ENCODE results near the gene IDE. TPM values are rescaled to one million over a fixed set of nuclear protein-coding genes. Genes with fewer than 3 reads are reported as not detected.

The IDE gene
- total RNA-seq, 1 experiment from 2014 or later = 24.8 TPM

GRCh38 chr10:92434385-92434784 is 139.5 kb downstream of the IDE start:
- Histone ChIP-seq H3K4me3 (no peak overlapping the region), H3K36me3 (no peaks in the 10 kb centered on the region), H3K27ac (no peak overlapping the region), H3K9me3 (replicated peaks) (no peaks in the 10 kb centered on the region), H3K27me3 (no peaks in the 10 kb centered on the region), H3K4me1 (no peaks in the 10 kb centered on the region)
- no peak for DNase-seq

DNA sequence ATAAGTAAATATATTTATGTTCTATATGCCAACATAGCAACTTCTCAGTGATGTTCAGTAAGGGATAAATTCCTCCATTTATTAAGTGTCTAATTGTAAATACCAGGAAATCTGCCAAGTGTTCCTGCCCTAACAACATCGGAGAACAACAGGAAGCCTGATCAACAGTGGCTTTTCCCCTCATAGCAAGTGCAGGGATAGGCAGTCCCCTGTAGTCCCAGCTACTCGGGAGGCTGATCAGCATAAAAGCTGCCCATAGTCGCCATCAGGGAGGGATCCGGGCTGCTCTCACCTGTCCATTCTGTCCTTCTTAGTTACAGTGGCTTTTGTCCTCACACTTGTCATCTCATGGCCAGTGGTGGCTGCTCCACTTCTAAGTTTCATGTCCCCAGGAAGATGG is 141.3 kb downstream of the IDE start:
- H3K27ac ChIP-seq = no peak overlapping the region
- no peaks in the 10 kb centered on the region for H3K27me3 ChIP-seq
- no peaks in the 10 kb centered on the region for H3K4me1 ChIP-seq
- no peaks in the 10 kb centered on the region for H3K36me3 ChIP-seq
- H3K9me3 ChIP-seq (replicated peaks) = no peaks in the 10 kb centered on the region
- no peak overlapping the region for H3K4me3 ChIP-seq
- DNase-seq = no peak

- no peak for DNase-seq
- H3K9me3 ChIP-seq (replicated peaks) = no peaks in the 10 kb centered on the region
- H3K27me3 ChIP-seq = no peaks in the 10 kb centered on the region
- no peak overlapping the region for H3K27ac ChIP-seq
- no peaks in the 10 kb centered on the region for H3K36me3 ChIP-seq
- H3K4me3 ChIP-seq = no peak overlapping the region
- no peaks in the 10 kb centered on the region for H3K4me1 ChIP-seq
These were observed 143.8 kb downstream of the IDE start for GRCh38 chr10:92430103-92430502.

- Histone ChIP-seq H3K27me3 (no peaks in the 10 kb centered on the region), H3K4me1 (no peaks in the 10 kb centered on the region), H3K4me3 (no peak overlapping the region), H3K36me3 (no peaks in the 10 kb centered on the region), H3K27ac (no peak overlapping the region), H3K9me3 (replicated peaks) (no peaks in the 10 kb centered on the region)
- no peak for DNase-seq
These were observed 152.3 kb downstream of the IDE start for GRCh38 chr10:92421550-92421949.

GRCh38 chr10:92420546-92421275 is 153.2 kb downstream of the IDE start:
- Histone ChIP-seq H3K27ac (no peak overlapping the region), H3K4me3 (no peak overlapping the region), H3K9me3 (replicated peaks) (no peaks in the 10 kb centered on the region), H3K27me3 (no peaks in the 10 kb centered on the region), H3K36me3 (no peaks in the 10 kb centered on the region), H3K4me1 (no peaks in the 10 kb centered on the region)
- DNase-seq = no peak

DNA sequence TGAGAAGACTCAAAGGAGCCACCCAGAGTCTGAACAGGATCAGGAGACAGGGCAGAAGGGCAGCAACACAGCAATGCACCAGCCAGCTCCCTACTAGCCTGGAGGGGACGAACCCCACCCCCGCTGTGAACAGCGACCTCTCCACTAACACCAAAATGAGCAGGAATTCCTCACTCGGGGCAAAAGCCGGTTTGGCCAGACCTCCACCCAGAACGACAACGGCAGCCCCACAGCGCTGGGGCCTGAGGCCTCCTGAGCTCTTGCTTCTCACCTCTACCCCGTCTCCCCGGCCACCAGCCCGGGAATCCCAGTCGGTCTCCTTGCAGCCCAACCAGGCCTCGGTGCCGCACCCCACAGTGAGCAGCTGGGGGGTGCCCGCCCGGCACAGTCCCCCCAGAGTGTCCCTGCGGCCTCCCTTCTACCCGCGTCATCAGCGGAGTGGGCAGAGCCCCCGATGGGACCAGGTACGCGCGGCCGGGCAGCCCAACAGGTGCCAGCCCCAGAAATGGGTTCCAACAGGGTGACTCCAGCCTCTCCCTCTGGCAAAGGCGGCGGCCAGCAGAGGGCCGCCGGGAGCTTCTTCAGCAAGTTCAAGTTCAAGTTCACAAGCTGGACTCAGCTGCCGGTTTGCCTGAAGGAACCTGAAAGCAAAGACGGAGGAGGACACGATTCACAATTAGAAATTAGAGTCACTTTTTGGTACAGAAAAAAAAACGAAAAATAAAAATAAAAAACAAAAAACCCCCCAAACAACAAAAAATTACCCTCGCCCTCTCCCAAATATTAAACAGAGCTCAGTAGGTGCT is 153.9 kb downstream of the IDE start:
- Histone ChIP-seq H3K27me3 (no peaks in the 10 kb centered on the region), H3K4me3 (no peak overlapping the region), H3K36me3 (no peaks in the 10 kb centered on the region), H3K9me3 (replicated peaks) (no peaks in the 10 kb centered on the region), H3K4me1 (no peaks in the 10 kb centered on the region), H3K27ac (no peak overlapping the region)
- DNase-seq = no peak

GRCh38 chr10:92418891-92419290 is 155.0 kb downstream of the IDE start:
- Histone ChIP-seq H3K27ac (no peak overlapping the region), H3K4me3 (no peak overlapping the region), H3K36me3 (no peaks in the 10 kb centered on the region), H3K9me3 (replicated peaks) (no peaks in the 10 kb centered on the region), H3K27me3 (no peaks in the 10 kb centered on the region), H3K4me1 (no peaks in the 10 kb centered on the region)
- no peak for DNase-seq

DNA sequence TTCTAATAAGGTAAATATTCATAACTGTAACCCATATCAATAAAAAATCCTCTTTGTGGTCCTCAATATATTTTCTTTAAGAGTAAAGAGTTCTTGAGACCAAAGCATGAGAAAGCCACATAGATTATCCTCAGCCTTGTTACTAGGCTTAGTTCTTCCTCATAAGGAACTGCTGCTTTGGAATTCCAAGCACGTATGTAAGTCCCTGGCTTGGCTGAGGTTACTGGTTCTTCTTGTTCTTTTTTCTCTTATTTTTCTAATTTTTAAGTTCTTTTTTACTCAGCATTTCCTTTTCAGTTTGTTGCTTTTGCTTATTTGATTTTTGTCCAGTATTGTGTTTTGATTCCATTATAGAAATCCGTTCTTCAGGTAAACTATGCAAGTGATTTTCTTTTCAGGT is 155.7 kb downstream of the IDE start:
- Histone ChIP-seq H3K36me3 (no peaks in the 10 kb centered on the region), H3K4me3 (no peak overlapping the region), H3K27ac (no peak overlapping the region), H3K4me1 (no peaks in the 10 kb centered on the region), H3K9me3 (replicated peaks) (no peaks in the 10 kb centered on the region), H3K27me3 (no peaks in the 10 kb centered on the region)
- DNase-seq = no peak

GRCh38 chr10:92413519-92413918 is 160.4 kb downstream of the IDE start:
- no peak overlapping the region for H3K4me3 ChIP-seq
- no peaks in the 10 kb centered on the region for H3K9me3 ChIP-seq (replicated peaks)
- H3K4me1 ChIP-seq = peaks cover 8% of the 10 kb centered on the region
- no peaks in the 10 kb centered on the region for H3K36me3 ChIP-seq
- H3K27ac ChIP-seq = 0 out of 2 replicates have a peak overlapping the region, but pooled peaks have one; percentile 25
- no peaks in the 10 kb centered on the region for H3K27me3 ChIP-seq
- DNase-seq = no peak

- H3K4me1 ChIP-seq = peaks cover 12% of the 10 kb centered on the region
- H3K4me3 ChIP-seq = no peak overlapping the region
- no peaks in the 10 kb centered on the region for H3K36me3 ChIP-seq
- H3K27me3 ChIP-seq = no peaks in the 10 kb centered on the region
- no peak for DNase-seq
- no peaks in the 10 kb centered on the region for H3K9me3 ChIP-seq (replicated peaks)
- 0 out of 2 replicates have a peak overlapping the region, but pooled peaks have one; percentile 25 for H3K27ac ChIP-seq
These were observed 160.9 kb downstream of the IDE start for GRCh38 chr10:92413011-92413410.

GRCh38 chr10:92411406-92411805 is 162.5 kb downstream of the IDE start:
- DNase-seq = no peak
- Histone ChIP-seq H3K9me3 (replicated peaks) (no peaks in the 10 kb centered on the region), H3K4me3 (no peak overlapping the region), H3K27ac (no peak overlapping the region), H3K27me3 (no peaks in the 10 kb centered on the region), H3K36me3 (no peaks in the 10 kb centered on the region), H3K4me1 (peaks cover 23% of the 10 kb centered on the region)

DNA sequence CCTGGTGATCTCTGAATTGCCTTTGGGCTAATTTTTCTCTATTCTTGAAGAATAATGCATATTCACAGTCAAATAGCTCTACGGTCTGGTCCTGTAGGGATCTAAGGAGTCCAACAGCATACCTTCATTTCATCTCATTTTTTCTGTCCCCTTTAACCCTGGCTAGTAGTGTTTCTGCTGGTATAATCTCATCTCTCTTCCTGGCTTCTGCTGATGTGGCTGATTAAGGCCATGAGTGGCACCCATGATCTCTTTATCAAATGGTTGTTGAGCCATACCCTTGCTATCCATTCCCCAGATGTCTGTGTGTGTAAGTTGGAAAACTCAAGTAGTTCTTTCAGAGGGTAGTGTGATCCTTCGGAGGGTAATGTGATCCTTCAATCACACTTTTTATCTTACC is 163.4 kb downstream of the IDE start:
- Histone ChIP-seq H3K36me3 (no peaks in the 10 kb centered on the region), H3K27ac (no peak overlapping the region), H3K27me3 (no peaks in the 10 kb centered on the region), H3K9me3 (replicated peaks) (no peaks in the 10 kb centered on the region), H3K4me1 (peaks cover 30% of the 10 kb centered on the region), H3K4me3 (no peak overlapping the region)
- DNase-seq = no peak

GRCh38 chr10:92408017-92408361 is 165.9 kb downstream of the IDE start:
- Histone ChIP-seq H3K27me3 (no peaks in the 10 kb centered on the region), H3K4me1 (peaks cover 45% of the 10 kb centered on the region), H3K27ac (peak overlapping the region; percentile 99)

DNA sequence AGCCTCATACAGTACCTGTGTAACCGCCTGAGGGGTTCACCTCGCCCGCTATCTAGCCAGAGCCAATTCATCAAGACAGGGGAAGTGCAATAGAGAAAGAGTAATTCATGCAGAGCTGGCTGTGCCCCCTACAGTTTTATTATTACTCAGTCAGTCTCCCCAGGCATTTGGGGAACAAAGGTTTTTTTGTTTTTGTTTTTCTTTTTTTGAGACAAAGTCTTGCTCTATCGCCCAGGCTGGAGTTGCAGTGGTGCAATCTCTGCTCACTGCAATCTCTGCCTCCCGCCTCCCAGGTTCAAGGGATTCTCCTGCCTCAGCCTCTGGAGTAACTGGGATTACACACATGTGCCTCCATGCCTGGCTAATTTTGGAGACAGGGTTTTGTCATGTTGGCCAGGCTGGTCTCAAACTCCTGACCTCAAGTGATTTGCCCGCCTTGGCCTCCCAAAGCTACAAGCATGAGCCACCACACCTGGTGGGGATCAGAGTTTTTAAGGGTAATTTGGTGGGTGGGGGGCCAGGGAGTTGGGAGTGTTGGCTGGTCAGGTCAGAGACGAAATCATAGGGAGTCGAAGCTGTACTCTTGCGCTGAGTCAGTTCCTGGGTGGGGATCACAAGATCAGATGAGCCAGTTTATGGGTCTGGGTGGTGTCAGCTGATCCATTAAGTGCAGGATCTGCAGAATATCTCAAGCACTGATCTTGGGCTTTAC is 166.4 kb downstream of the IDE start:
- Histone ChIP-seq H3K27me3 (no peaks in the 10 kb centered on the region), H3K4me3 (no peak overlapping the region), H3K27ac (peak overlapping the region; percentile 99), H3K4me1 (peaks cover 45% of the 10 kb centered on the region), H3K9me3 (replicated peaks) (no peaks in the 10 kb centered on the region), H3K36me3 (no peaks in the 10 kb centered on the region)
- DNase-seq = peak; percentile 87 to 95

More at GRCh38 chr10:92408017-92408361, 165.9 kb downstream of the IDE start:
- Histone ChIP-seq H3K4me3 (no peak overlapping the region), H3K9me3 (replicated peaks) (no peaks in the 10 kb centered on the region), H3K36me3 (no peaks in the 10 kb centered on the region)
- no peak for DNase-seq

- peak; percentile 38 to 64 for DNase-seq
- H3K27me3 ChIP-seq = no peaks in the 10 kb centered on the region
- no peaks in the 10 kb centered on the region for H3K9me3 ChIP-seq (replicated peaks)
- peak overlapping the region; percentile 99 for H3K27ac ChIP-seq
- H3K36me3 ChIP-seq = no peaks in the 10 kb centered on the region
- peaks cover 45% of the 10 kb centered on the region for H3K4me1 ChIP-seq
- peak overlapping the region; percentile 41 for H3K4me3 ChIP-seq
These were observed 168.4 kb downstream of the IDE start for GRCh38 chr10:92405419-92405924.

Measured in SJCRH30 (cell line).